B cell (primary cell): ENCODE results near the gene CGNL1. TPM values are rescaled to one million over a fixed set of nuclear protein-coding genes. Genes with fewer than 3 reads are reported as not detected.

Experiments
- ATAC-seq: fragments of 200-7000 bp; cut with Tn5 transposase; one replicate; pipeline ENCODE4 v1.10.0; 2021; ENCODE audit warnings: low read depth, mild to moderate bottlenecking, moderate number of reproducible peaks, moderate library complexity
- CTCF ChIA-PET: fragments of 350-600 bp; sonication (Branson Sonifier 250); formaldehyde crosslinking; loops from one replicate; lab custom pipeline; 2021; ENCODE audit warnings: antibody characterized with exemption, inconsistent platforms; lab: Charles Lee
- POLR2A ChIA-PET: fragments of 350-600 bp; sonication (Branson Sonifier 250); formaldehyde crosslinking; loops from one replicate; lab custom pipeline; 2021; ENCODE audit warnings: antibody characterized with exemption; lab: Charles Lee
- DNase-seq: peaks from one replicate; pipeline ENCODE4 v3.0.0; 2013
- H2AFZ ChIP-seq: 2 replicates; pipeline ENCODE4 v1.6.1; 2012; ENCODE audit warnings: mild to moderate bottlenecking, low read depth, low read length; ENCODE audit not compliant: insufficient read depth, poor library complexity, severe bottlenecking
- H3K27ac ChIP-seq, 2 donors: 1 replicate in 1 of 2; 2 replicates in 1 of 2; pipeline ENCODE4 v1.5.1; 2012 to 2013; ENCODE audit warnings: low read length in 2 of 2, mild to moderate bottlenecking in 2 of 2, moderate library complexity in 1 of 2
- H3K27me3 ChIP-seq, 4 experiments: fragments of 200-600 bp in 1 of 4; sonication (generic) in 1 of 4; replicated peaks in 1 of 4; 1 replicate in 2 of 4; 2 replicates in 2 of 4; pipeline versions ENCODE4 v1.6.1 to v1.7.0; 2013 to 2016; ENCODE audit warnings: low read length in 3 of 4, mild to moderate bottlenecking in 2 of 4, mixed read lengths in 1 of 4, moderate library complexity in 1 of 4; ENCODE audit not compliant: insufficient read depth in 4 of 4, control insufficient read depth in 3 of 4; ENCODE audit errors: control extremely low read depth in 1 of 4
- H3K36me3 ChIP-seq, 2 experiments: replicated peaks in 1 of 2; 1 replicate in 1 of 2; 2 replicates in 1 of 2; pipeline versions ENCODE4 v1.6.1 to v1.7.1; 2013; ENCODE audit warnings: low read length in 1 of 2; ENCODE audit not compliant: insufficient read depth in 2 of 2, control insufficient read depth in 1 of 2; ENCODE audit errors: control extremely low read depth in 1 of 2, extremely low read depth in 1 of 2
- H3K4me1 ChIP-seq, 2 donors: fragments of 200-600 bp in 1 of 2; sonication (generic) in 1 of 2; 1 replicate in 1 of 2; 2 replicates in 1 of 2; pipeline versions ENCODE4 v1.5.1 to v1.6.1; 2013 to 2017; ENCODE audit warnings: low read length in 2 of 2; ENCODE audit not compliant: control insufficient read depth in 2 of 2, insufficient read depth in 2 of 2
- H3K4me2 ChIP-seq: replicated peaks from 2 replicates; pipeline ENCODE3; 2012; ENCODE audit warnings: mild to moderate bottlenecking, low read depth, low read length; ENCODE audit not compliant: poor library complexity, severe bottlenecking
- H3K4me3 ChIP-seq, 5 experiments: fragments of 200-600 bp in 1 of 5; sonication (generic) in 1 of 5; 1 replicate in 3 of 5; 2 replicates in 2 of 5; pipeline versions ENCODE4 v1.5.1 to v1.7.0; 2011 to 2016; ENCODE audit warnings: low read length in 4 of 5, mild to moderate bottlenecking in 4 of 5, low read depth in 2 of 5, control low read depth in 1 of 5, moderate library complexity in 1 of 5; ENCODE audit not compliant: insufficient read depth in 1 of 5; ENCODE audit errors: control extremely low read depth in 1 of 5, extremely low read depth in 1 of 5
- H3K79me2 ChIP-seq: fragments of 200-600 bp; sonication (generic); one replicate; pipeline ENCODE4 v1.6.0; 2016; ENCODE audit warnings: low read length; ENCODE audit not compliant: control insufficient read depth, insufficient read depth
- H3K9ac ChIP-seq: fragments of 200-600 bp; sonication (generic); 2 replicates; pipeline ENCODE4 v1.6.1; 2017; ENCODE audit warnings: mild to moderate bottlenecking, low read length, moderate library complexity
- H3K9me3 ChIP-seq, 3 donors: one replicate each; pipeline versions ENCODE4 v1.6.1 to v1.7.1; 2013; ENCODE audit warnings: low read length in 2 of 3; ENCODE audit not compliant: control insufficient read depth in 2 of 3, insufficient read depth in 1 of 3; ENCODE audit errors: control extremely low read depth in 1 of 3
- H4K20me1 ChIP-seq: 2 replicates; pipeline ENCODE4 v1.6.0; 2012; ENCODE audit warnings: mild to moderate bottlenecking, low read length; ENCODE audit not compliant: insufficient read depth, control insufficient read depth, poor library complexity, severe bottlenecking
- H3K27ac Mint-ChIP-seq: one replicate; pipeline ENCODE4 v1.8.0; 2021; ENCODE audit warnings: mixed read lengths
- H3K27me3 Mint-ChIP-seq: one replicate; pipeline ENCODE4 v1.8.0; 2021; ENCODE audit warnings: mixed read lengths
- H3K4me1 Mint-ChIP-seq: one replicate; pipeline ENCODE4 v1.8.0; 2021; ENCODE audit warnings: mixed read lengths
- H3K4me3 Mint-ChIP-seq: one replicate; pipeline ENCODE4 v1.8.0; 2021; ENCODE audit warnings: mixed read lengths
- H3K9me3 Mint-ChIP-seq: one replicate; pipeline ENCODE4 v1.8.0; 2022; ENCODE audit warnings: mixed read lengths; ENCODE audit not compliant: insufficient read depth
- CTCF ChIP-seq: fragments of 200-600 bp; IDR thresholded peaks from one replicate; pipeline ENCODE4 v1.8.0; 2022; ENCODE audit warnings: antibody characterized with exemption, mild to moderate bottlenecking
- EZH2 ChIP-seq: IDR thresholded peaks from 2 replicates; pipeline ENCODE4 v1.6.1; 2012; ENCODE audit warnings: borderline replicate concordance, low read depth, mild to moderate bottlenecking, moderate library complexity, low read length; ENCODE audit not compliant: insufficient read depth, poor library complexity, severe bottlenecking
- WGBS: methylation state at CpG from one replicate; pipeline ENCODE4 v1.1.5; 2013; ENCODE audit warnings: missing lambda C conversion rate; ENCODE audit not compliant: insufficient coverage; 5-methylcytosine and 5-hydroxymethylcytosine counted together
- intact Hi-C: fragments of 100-400 bp; cut with micrococcal nuclease; formaldehyde crosslinking; loops from one replicate; pipeline ENCODE4 v1.10.0; 2022
- polyA plus RNA-seq: library from polyadenylated mRNA; depleted of rRNA; stranded (reverse); fragments of >200 nt; gene quantifications from 2 replicates; pipeline ENCODE4 v1.2.3, GENCODE V29; 2012
- total RNA-seq, 2 donors: library from RNA; stranded (reverse); fragments of 120-200 nt in 1 of 2; gene quantifications; 1 replicate in 1 of 2; 2 replicates in 1 of 2; pipeline versions ENCODE4 v1.2.3 to v1.2.4, GENCODE V29; 2013 to 2022

CGNL1 gene
- total and polyA plus RNA-seq, 2 donors (not counting 1 experiment from before 2014, with no cell fraction given): 0.03 to 0.12 TPM

- Histone ChIP-seq H3K4me2 (no peak overlapping the region), H2AFZ (no peak overlapping the region), H3K4me1 (no peaks in the 10 kb centered on the region), H3K9me3 (peaks cover 0 to 3% (median 0%) of the 10 kb centered on the region in 3 donors), H3K27ac (no peak overlapping the region), H3K36me3 (no peaks in the 10 kb centered on the region), H3K4me3 (no peak overlapping the region), H3K79me2 (no peaks in the 10 kb centered on the region), H4K20me1 (no peaks in the 10 kb centered on the region), H3K9ac (no peak overlapping the region), H3K27me3 (peaks cover 0 to 3% (median 0%) of the 10 kb centered on the region in 4 experiments)
- DNase-seq (no peak), ATAC-seq (no peak)
- ChIA-PET POLR2A (no interaction called here), CTCF (no interaction called here)
- no peak overlapping the region for H3K27ac Mint-ChIP-seq
- 100% methylated on average over 4 of the region's 6 CpGs for WGBS
- intact Hi-C loops: no loop called here
- no peak overlapping the region for H3K4me3 Mint-ChIP-seq
- H3K4me1 Mint-ChIP-seq: peaks cover 1% of the 10 kb centered on the region
- no peaks in the 10 kb centered on the region for H3K9me3 Mint-ChIP-seq
- H3K27me3 Mint-ChIP-seq: peaks cover 2% of the 10 kb centered on the region
- TF ChIP-seq CTCF (no peak), EZH2 (no peak)
Measured at GRCh38 chr15:57500979-57501576, 124.8 kb downstream of the CGNL1 start.

- Histone ChIP-seq H3K4me2 (no peak overlapping the region), H3K27me3 (peaks cover 0 to 3% (median 0%) of the 10 kb centered on the region in 4 experiments), H3K79me2 (no peaks in the 10 kb centered on the region), H2AFZ (no peak overlapping the region), H3K9ac (no peak overlapping the region), H3K36me3 (no peaks in the 10 kb centered on the region), H3K4me1 (no peaks in the 10 kb centered on the region), H3K4me3 (no peak overlapping the region), H3K9me3 (no peaks in the 10 kb centered on the region), H4K20me1 (no peaks in the 10 kb centered on the region), H3K27ac (no peak overlapping the region)
- Mint-ChIP-seq H3K4me3 (no peak overlapping the region), H3K27ac (no peak overlapping the region), H3K9me3 (no peaks in the 10 kb centered on the region), H3K4me1 (peaks cover 3% of the 10 kb centered on the region), H3K27me3 (peaks cover 2% of the 10 kb centered on the region)
- intact Hi-C loops: no loop called here
- TF ChIP-seq EZH2: no peak
- TF ChIP-seq CTCF: no peak
- POLR2A ChIA-PET: no interaction called here
- ATAC-seq (no peak), DNase-seq (no peak)
- WGBS: 54% methylated on average over 1 of the region's 2 CpGs
- CTCF ChIA-PET: no interaction called here
Measured at GRCh38 chr15:57502116-57502515, 125.8 kb downstream of the CGNL1 start.
